GM20431 (cell line): ENCODE data around the gene ST7L.
"Not testable (repeated sequence)": the region's sequence is repeated elsewhere in the genome, so short reads cannot be mapped to it uniquely, and the experiment has no call there.

ENCODE experiments used
- in situ Hi-C: fragments of 300-500 bp; cut with MseI, MboI; formaldehyde crosslinking; loops from one replicate; pipeline ENCODE4 v1.15.0; 2020; ENCODE audit warnings: low sequenced_read_pairs; ENCODE audit not compliant: unreplicated experiment

ST7L gene

GRCh38 chr1:112618721-112619517, at the start of gene ST7L:
Gene ST7L, minus strand, starts transcription at chr1:112619141. Its CDS starts 28 bp downstream, at chr1:112619113.
- in situ Hi-C loops, result loop anchor here (10.0 kb wide), 2 partner anchors 86 to 224 kb away; partner anchors contain the start of genes CTTNBP2NL and RHOC

- in situ Hi-C loops, result no loop called here
These were observed 48.0 kb upstream of the ST7L start for GRCh38 chr1:112666946-112667345.

- in situ Hi-C loops, result no loop called here
These were observed 46.9 kb upstream of the ST7L start for GRCh38 chr1:112665857-112666256.

GRCh38 chr1:112651205-112651604, 32.3 kb upstream of the ST7L start:
- in situ Hi-C loops, result no loop called here

- in situ Hi-C loops, result no loop called here
These were observed 27.3 kb upstream of the ST7L start for GRCh38 chr1:112646225-112646624.

GRCh38 chr1:112643080-112643479, 24.1 kb upstream of the ST7L start:
- in situ Hi-C loops, result no loop called here

- in situ Hi-C loops, result not testable (repeated sequence)
These were observed 21.5 kb upstream of the ST7L start for GRCh38 chr1:112640437-112640836.

GRCh38 chr1:112638110-112638428, 19.1 kb upstream of the ST7L start:
- in situ Hi-C loops, result no loop called here

- in situ Hi-C loops, result no loop called here
These were observed 18.5 kb upstream of the ST7L start for GRCh38 chr1:112637254-112638109.

- in situ Hi-C loops, result no loop called here
These were observed 17.8 kb upstream of the ST7L start for GRCh38 chr1:112636597-112637253.

GRCh38 chr1:112636056-112636455, 17.1 kb upstream of the ST7L start:
- in situ Hi-C loops, result no loop called here

GRCh38 chr1:112634367-112634766, 15.4 kb upstream of the ST7L start:
- in situ Hi-C loops, result no loop called here

- in situ Hi-C loops, result no loop called here
These were observed 14.7 kb upstream of the ST7L start for GRCh38 chr1:112633628-112634027.

GRCh38 chr1:112629256-112629655, 10.3 kb upstream of the ST7L start:
- in situ Hi-C loops, result no loop called here

GRCh38 chr1:112628516-112628915, 9.6 kb upstream of the ST7L start:
- in situ Hi-C loops, result no loop called here

GRCh38 chr1:112626887-112627286, 7.9 kb upstream of the ST7L start:
- in situ Hi-C loops, result no loop called here

- in situ Hi-C loops, result no loop called here
These were observed 7.3 kb upstream of the ST7L start for GRCh38 chr1:112626193-112626592.

- in situ Hi-C loops, result no loop called here
These were observed 6.8 kb upstream of the ST7L start for GRCh38 chr1:112625696-112626095.

- in situ Hi-C loops, result not testable (repeated sequence)
These were observed 5.6 kb upstream of the ST7L start for GRCh38 chr1:112624493-112624892.

- in situ Hi-C loops, result no loop called here
These were observed 1.4 kb upstream of the ST7L start for GRCh38 chr1:112620377-112620695.
